Endothelial cell of umbilical vein (primary cell): ENCODE measurements around the gene KRTAP6-1. TPM values are rescaled to one million over a fixed set of nuclear protein-coding genes. Genes with fewer than 3 reads are reported as not detected.

Experiments used
- BruUV-seq: library from RNA; stranded (reverse); fragments of 400-500 nt; replicated peaks from 2 replicates; lab custom pipeline; 2021; lab: Mats Ljungman, UMichigan
- CTCF ChIA-PET: fragments of 300-600, 350-600 bp; sonication (Branson Sonifier 250); formaldehyde crosslinking; loops from one replicate; lab custom pipeline; 2021; ENCODE audit warnings: antibody characterized with exemption, inconsistent platforms; lab: Charles Lee
- POLR2A ChIA-PET: fragments of 300-600, 350-600 bp; sonication (Branson Sonifier 250); formaldehyde crosslinking; loops from one replicate; lab custom pipeline; 2021; ENCODE audit warnings: antibody characterized with exemption, inconsistent platforms; lab: Charles Lee
- DNase-seq: peaks from one replicate; pipeline ENCODE4 v3.0.0-alpha.2; 2011; ENCODE audit warnings: low read depth, low spot score
- FAIRE-seq: peaks from 2 replicates; lab custom pipeline; 2011; peaks lifted over from hg19 to GRCh38; lab: Jason Lieb, UNC
- H2AFZ ChIP-seq: 2 replicates; pipeline ENCODE4 v1.6.0; 2012; ENCODE audit warnings: low read depth, low read length, control low read depth, inconsistent platforms
- H3K27ac ChIP-seq: 2 replicates; pipeline ENCODE4 v1.5.1; 2011; ENCODE audit warnings: low read depth, mild to moderate bottlenecking, control low read depth, low read length, moderate library complexity; ENCODE audit not compliant: insufficient read depth
- H3K27me3 ChIP-seq, 2 experiments: 2 replicates each; pipeline versions ENCODE4 v1.6.0 to v1.6.1; 2011; ENCODE audit warnings: low read length in 2 of 2, mixed read lengths in 1 of 2; ENCODE audit not compliant: control insufficient read depth in 2 of 2, insufficient read depth in 2 of 2
- H3K36me3 ChIP-seq, 2 experiments: 2 replicates in 1 of 2; 3 replicates in 1 of 2; pipeline ENCODE4 v1.5.1; 2011; ENCODE audit warnings: low read length in 2 of 2, mild to moderate bottlenecking in 1 of 2, moderate library complexity in 1 of 2; ENCODE audit not compliant: control insufficient read depth in 2 of 2, insufficient read depth in 2 of 2; ENCODE audit errors: extremely low read depth in 1 of 2
- H3K4me1 ChIP-seq: 3 replicates; pipeline ENCODE4 v1.5.1; 2011; ENCODE audit warnings: mild to moderate bottlenecking, low read length; ENCODE audit not compliant: control insufficient read depth, insufficient read depth; ENCODE audit errors: extremely low read depth
- H3K4me2 ChIP-seq: 2 replicates; pipeline ENCODE4 v1.6.1; 2011; ENCODE audit warnings: low read length, control low read depth, mixed read lengths; ENCODE audit not compliant: insufficient read depth
- H3K4me3 ChIP-seq, 3 experiments: fragments of 200-600 bp in 1 of 3; sonication (generic), shearing (Covaris generic) in 1 of 3; replicated peaks in 1 of 3; 2 replicates each; pipeline ENCODE4 v1.5.1; 2011 to 2016; ENCODE audit warnings: control low read depth in 3 of 3, low read length in 3 of 3, mild to moderate bottlenecking in 2 of 3, inconsistent platforms in 1 of 3, low read depth in 1 of 3, moderate library complexity in 1 of 3; ENCODE audit not compliant: insufficient read depth in 1 of 3
- H3K79me2 ChIP-seq: 2 replicates; pipeline ENCODE4 v1.6.0; 2012; ENCODE audit warnings: low read length, inconsistent platforms; ENCODE audit not compliant: control insufficient read depth, insufficient read depth
- H3K9ac ChIP-seq: replicated peaks from 2 replicates; pipeline ENCODE3; 2011; ENCODE audit warnings: low read length, control low read depth; ENCODE audit not compliant: insufficient read depth; ENCODE audit errors: extremely low read depth
- H3K9me1 ChIP-seq: replicated peaks from 3 replicates; pipeline ENCODE4 v1.6.0; 2011; ENCODE audit warnings: mild to moderate bottlenecking, low read length; ENCODE audit not compliant: control insufficient read depth, insufficient read depth; ENCODE audit errors: extremely low read depth
- H3K9me3 ChIP-seq: replicated peaks from 2 replicates; pipeline ENCODE4 v1.5.1; 2012; ENCODE audit warnings: low read length, inconsistent platforms; ENCODE audit not compliant: control insufficient read depth, insufficient read depth
- H4K20me1 ChIP-seq: replicated peaks from 2 replicates; pipeline ENCODE3; 2011; ENCODE audit warnings: mild to moderate bottlenecking, low read length; ENCODE audit not compliant: control insufficient read depth, insufficient read depth; ENCODE audit errors: extremely low read depth
- CTCF ChIP-seq, 2 donors: IDR thresholded peaks; 1 replicate in 1 of 2; 2 replicates in 1 of 2; pipeline ENCODE4 v1.5.1; 2011; ENCODE audit warnings: low read length in 2 of 2, mild to moderate bottlenecking in 2 of 2, moderate library complexity in 2 of 2, control low read depth in 1 of 2, inconsistent platforms in 1 of 2, low read depth in 1 of 2; ENCODE audit not compliant: insufficient read depth in 1 of 2; ENCODE audit errors: extremely low read depth in 1 of 2
- EZH2 ChIP-seq: IDR thresholded peaks from 2 replicates; pipeline ENCODE4 v1.6.1; 2012; ENCODE audit warnings: borderline replicate concordance, low read depth, mild to moderate bottlenecking, moderate library complexity, low read length, inconsistent platforms; ENCODE audit not compliant: severe bottlenecking
- FOS ChIP-seq: IDR thresholded peaks from 2 replicates; pipeline ENCODE4 v1.6.1; 2011; ENCODE audit warnings: mild to moderate bottlenecking, low read length, moderate library complexity, borderline replicate concordance; ENCODE audit not compliant: insufficient read depth
- GATA2 ChIP-seq: IDR thresholded peaks from 2 replicates; pipeline ENCODE4 v1.7.0; 2011; ENCODE audit warnings: low read depth, mild to moderate bottlenecking, moderate library complexity, mixed read lengths, low read length; ENCODE audit not compliant: insufficient read length, insufficient read depth
- JUN ChIP-seq: IDR thresholded peaks from 2 replicates; pipeline ENCODE4 v1.6.1; 2011; ENCODE audit warnings: borderline replicate concordance, low read depth; ENCODE audit not compliant: insufficient read length, insufficient read depth
- MAX ChIP-seq: IDR thresholded peaks from 2 replicates; pipeline ENCODE4 v1.6.1; 2011; ENCODE audit not compliant: insufficient read depth, insufficient read length
- MYC ChIP-seq: IDR thresholded peaks from one replicate; pipeline ENCODE4 v1.6.1; 2011; ENCODE audit warnings: mild to moderate bottlenecking, low read depth, low read length
- POLR2A ChIP-seq: IDR thresholded peaks from 2 replicates; pipeline ENCODE4 v1.6.1; 2012; ENCODE audit warnings: low read depth, mild to moderate bottlenecking, control low read depth, low read length
- POLR2AphosphoS5 ChIP-seq: IDR thresholded peaks from 2 replicates; pipeline ENCODE4 v1.6.1; 2012; ENCODE audit warnings: low read depth, mild to moderate bottlenecking, control low read depth, low read length, moderate library complexity; ENCODE audit not compliant: insufficient read depth
- dilution Hi-C: fragments of 300-500 bp; cut with MboI; formaldehyde crosslinking; loops from one replicate; pipeline ENCODE4 v1.15.0; 2019; ENCODE audit warnings: low sequenced_read_pairs; ENCODE audit not compliant: extremely low pct_ligation_motif_present
- intact Hi-C: fragments of 100-400 bp; cut with micrococcal nuclease; formaldehyde crosslinking; loops from one replicate; pipeline ENCODE4 v1.10.0; 2022
- polyA plus RNA-seq, 4 experiments: library from polyadenylated mRNA; depleted of rRNA in 3 of 4; stranded (reverse) in 3 of 4; unstranded in 1 of 4; fragments of >200 nt; gene quantifications; 2 replicates each; pipeline versions ENCODE4 v1.2.1 to v1.2.3, GENCODE V29; 2011 to 2012; ENCODE audit warnings: missing spikeins in 1 of 4
- total RNA-seq: library from RNA; stranded (reverse); gene quantifications from 2 replicates; pipeline ENCODE4 v1.2.3, GENCODE V29; 2021

KRTAP6-1 gene
- total and polyA plus RNA-seq, 2 donors (not counting 3 experiments of a cell fraction or from before 2014, with no cell fraction given) = not detected

GRCh38 chr21:30625449-30626165 lies 11.9 kb upstream of the KRTAP6-1 start:
- ChIA-PET CTCF (no interaction called here), POLR2A (no interaction called here)
- no peak for FAIRE-seq
- Histone ChIP-seq H3K4me2 (no peak overlapping the region), H2AFZ (no peak overlapping the region), H3K36me3 (no peaks in the 10 kb centered on the region), H3K9me1 (no peaks in the 10 kb centered on the region), H3K9ac (no peak overlapping the region), H3K27me3 (no peaks in the 10 kb centered on the region), H4K20me1 (no peaks in the 10 kb centered on the region), H3K27ac (no peak overlapping the region), H3K4me3 (no peak overlapping the region), H3K4me1 (no peaks in the 10 kb centered on the region), H3K79me2 (no peaks in the 10 kb centered on the region), H3K9me3 (peaks cover 6% of the 10 kb centered on the region)
- no peak for TF ChIP-seq POLR2A
- TF ChIP-seq MAX = no peak
- TF ChIP-seq EZH2 = no peak
- no peak for TF ChIP-seq CTCF (IDR thresholded peaks at IDR 0.05; ENCODE audit: extremely low read depth in 1 of 2, insufficient read depth in 1 of 2, low read depth in 1 of 2, low read length in 2 of 2)
- no peak for TF ChIP-seq POLR2AphosphoS5
- TF ChIP-seq FOS = no peak
- TF ChIP-seq JUN = no peak
- TF ChIP-seq MYC = no peak
- no peak for TF ChIP-seq GATA2
- dilution Hi-C loops (no loop called here), intact Hi-C loops (no loop called here)
- BruUV-seq = no TSS peak
- DNase-seq = no peak
